ENCODE measurements around the gene TAS2R42. TPM values are rescaled to one million over a fixed set of nuclear protein-coding genes. Genes with fewer than 3 reads are reported as not detected.

Gene TAS2R42
- total RNA-seq, 1 donor from 2014 or later: not detected

GRCh38 chr12:11147420-11147819, 39.3 kb downstream of the TAS2R42 start:
- intact Hi-C loops (cut with micrococcal nuclease): no loop called here

- intact Hi-C loops (cut with micrococcal nuclease): no loop called here
Measured at GRCh38 chr12:11144297-11144696, 42.4 kb downstream of the TAS2R42 start.

- intact Hi-C loops (cut with micrococcal nuclease): no loop called here
Measured at GRCh38 chr12:11143352-11143751, 43.4 kb downstream of the TAS2R42 start.

GRCh38 chr12:11136075-11136474, 50.7 kb downstream of the TAS2R42 start:
- intact Hi-C loops (cut with micrococcal nuclease): no loop called here

Other genes with a start within 250 kb of the TAS2R42 start
- 3.2 and 4.1 TPM in 2 replicates for gene TAS2R14, start 247.7 kb downstream of the TAS2R42 start, total RNA-seq
- 1.6 and 2.0 TPM in 2 replicates for gene TAS2R50, start 200.0 kb downstream of the TAS2R42 start, total RNA-seq
- gene TAS2R20, start 188.6 kb downstream of the TAS2R42 start, total RNA-seq: 2.3 and 2.9 TPM in 2 replicates
- 3.1 and 3.5 TPM in 2 replicates for gene TAS2R19, start 164.3 kb downstream of the TAS2R42 start, total RNA-seq
- gene TAS2R31, start 155.5 kb downstream of the TAS2R42 start, total RNA-seq: 3.9 and 4.2 TPM in 2 replicates
- gene TAS2R46, start 124.6 kb downstream of the TAS2R42 start, total RNA-seq: 1.9 and 2.2 TPM in 2 replicates
- 0.55 and 1.2 TPM in 2 replicates for gene TAS2R43, start 94.6 kb downstream of the TAS2R42 start, total RNA-seq
- gene TAS2R30, start 52.3 kb downstream of the TAS2R42 start, total RNA-seq: 3.7 and 3.8 TPM in 2 replicates
- 7.1 and 7.8 TPM in 2 replicates for gene SMIM10L1, start 15.7 kb downstream of the TAS2R42 start, total RNA-seq
- gene PRB3, start 82.8 kb upstream of the TAS2R42 start, total RNA-seq: not detected in 2 replicates
- not detected in 2 replicates for gene PRB4, start 123.5 kb upstream of the TAS2R42 start, total RNA-seq
- gene PRB2, start 208.6 kb upstream of the TAS2R42 start, total RNA-seq: not detected in 2 replicates